ENCODE results near the gene PROZ. TPM values are rescaled to one million over a fixed set of nuclear protein-coding genes. Genes with fewer than 3 reads are reported as not detected.

The PROZ gene
- polyA plus RNA-seq, 1 of the 3 experiments (the other 2 are of a cell fraction) = not detected

DNA sequence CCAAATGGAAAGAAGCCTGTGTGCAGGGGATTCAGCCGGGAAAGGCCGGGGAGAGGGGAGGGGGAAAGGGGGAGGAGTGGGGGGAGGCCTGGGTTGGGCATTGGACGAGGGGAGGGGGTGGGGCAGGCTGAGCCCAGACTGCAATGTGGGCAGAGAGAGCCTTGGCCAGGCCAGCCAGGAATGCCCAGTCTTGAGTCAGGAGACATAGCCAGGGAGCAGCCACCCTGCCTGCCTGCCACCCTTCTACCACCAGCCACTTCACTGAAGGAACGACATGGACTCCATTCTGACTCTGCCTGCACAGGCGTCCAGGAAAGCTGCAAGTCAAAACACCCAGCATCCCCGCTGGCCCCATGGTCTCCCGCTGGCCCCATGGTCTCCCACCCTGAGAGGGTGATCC, 498 bp downstream of the PROZ start:
- Histone ChIP-seq H2AFZ (ENCODE audit: low read depth) (no peak overlapping the region), H3K4me1 (ENCODE audit: control insufficient read depth in 1 of 2, insufficient read depth in 2 of 2, low read depth in 1 of 2, low read length in 1 of 2) (peaks cover 0 to 4% of the 10 kb centered on the region in 2 experiments; a peak in 1 of 4 replicates), H3K4me3 (ENCODE audit: low read depth in 2 of 2, low read length in 1 of 2) (no peak overlapping the region), H3K9me2 (no peaks in the 10 kb centered on the region), H3K9me3 (no peaks in the 10 kb centered on the region), H3K79me2 (ENCODE audit: insufficient read depth) (no peaks in the 10 kb centered on the region), H3K36me3 (replicated peaks in 1 of 2; ENCODE audit: control insufficient read depth in 1 of 2, insufficient read depth in 2 of 2, low read length in 1 of 2) (no peaks in the 10 kb centered on the region), H3K27me3 (ENCODE audit: insufficient read depth) (no peaks in the 10 kb centered on the region), H3K4me2 (no peak overlapping the region), H4K20me1 (ENCODE audit: insufficient read depth) (no peaks in the 10 kb centered on the region), H3K9ac (no peak overlapping the region), H3F3A (replicated peaks; ENCODE audit: insufficient read depth) (peaks cover 13% of the 10 kb centered on the region), H3K27ac (ENCODE audit: low read depth in 2 of 2, low read length in 1 of 2) (no peak overlapping the region)
- CTCF ChIA-PET = no interaction called here
- TF ChIP-seq RXRA (IDR thresholded peaks at IDR 0.05; ENCODE audit: borderline replicate concordance, low read depth) = no peak
- no peak for DNase-seq
- WGBS (ENCODE audit: low lambda C conversion rate) = 79% methylated on average over 7 of the region's 7 CpGs
- POLR2A ChIA-PET = no interaction called here

DNA sequence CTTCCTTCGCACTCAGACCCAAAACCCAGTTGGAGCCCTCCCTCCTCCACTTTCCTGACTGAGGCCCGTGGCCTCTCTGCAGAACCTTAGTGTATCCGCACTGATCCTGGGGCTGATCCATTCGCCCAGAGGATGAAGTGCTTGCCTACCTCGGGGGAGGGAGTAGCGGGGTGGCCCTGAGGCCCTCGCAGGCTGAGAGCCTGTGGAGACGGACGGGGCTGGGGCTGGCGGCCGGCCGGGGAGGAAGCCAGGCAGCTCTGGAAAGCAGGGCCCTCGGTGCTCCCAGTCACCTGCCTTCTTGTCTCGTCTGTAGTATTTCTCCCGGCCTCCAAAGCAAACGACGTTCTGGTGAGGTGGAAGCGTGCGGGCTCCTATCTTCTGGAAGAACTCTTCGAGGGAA, 1.3 kb downstream of the PROZ start:
- peaks cover 9% of the 10 kb centered on the region for H3F3A ChIP-seq (replicated peaks; ENCODE audit: insufficient read depth)
- POLR2A ChIA-PET = no interaction called here
- no peaks in the 10 kb centered on the region for H4K20me1 ChIP-seq (ENCODE audit: insufficient read depth)
- CTCF ChIA-PET = no interaction called here
- no peaks in the 10 kb centered on the region for H3K79me2 ChIP-seq (ENCODE audit: insufficient read depth)
- H3K27ac ChIP-seq (ENCODE audit: low read depth in 2 of 2, low read length in 1 of 2) = no peak overlapping the region
- no peaks in the 10 kb centered on the region for H3K9me2 ChIP-seq
- H3K27me3 ChIP-seq (ENCODE audit: insufficient read depth) = no peaks in the 10 kb centered on the region
- TF ChIP-seq CHD2 (IDR thresholded peaks at IDR 0.05; ENCODE audit: low read length, partially characterized antibody) (no peak), SMC3 (IDR thresholded peaks at IDR 0.05; ENCODE audit: low read depth, low read length) (no peak), NRF1 (IDR thresholded peaks at IDR 0.05; ENCODE audit: low read depth, low read length) (no peak)
- TF ChIP-seq, protein P1, sequence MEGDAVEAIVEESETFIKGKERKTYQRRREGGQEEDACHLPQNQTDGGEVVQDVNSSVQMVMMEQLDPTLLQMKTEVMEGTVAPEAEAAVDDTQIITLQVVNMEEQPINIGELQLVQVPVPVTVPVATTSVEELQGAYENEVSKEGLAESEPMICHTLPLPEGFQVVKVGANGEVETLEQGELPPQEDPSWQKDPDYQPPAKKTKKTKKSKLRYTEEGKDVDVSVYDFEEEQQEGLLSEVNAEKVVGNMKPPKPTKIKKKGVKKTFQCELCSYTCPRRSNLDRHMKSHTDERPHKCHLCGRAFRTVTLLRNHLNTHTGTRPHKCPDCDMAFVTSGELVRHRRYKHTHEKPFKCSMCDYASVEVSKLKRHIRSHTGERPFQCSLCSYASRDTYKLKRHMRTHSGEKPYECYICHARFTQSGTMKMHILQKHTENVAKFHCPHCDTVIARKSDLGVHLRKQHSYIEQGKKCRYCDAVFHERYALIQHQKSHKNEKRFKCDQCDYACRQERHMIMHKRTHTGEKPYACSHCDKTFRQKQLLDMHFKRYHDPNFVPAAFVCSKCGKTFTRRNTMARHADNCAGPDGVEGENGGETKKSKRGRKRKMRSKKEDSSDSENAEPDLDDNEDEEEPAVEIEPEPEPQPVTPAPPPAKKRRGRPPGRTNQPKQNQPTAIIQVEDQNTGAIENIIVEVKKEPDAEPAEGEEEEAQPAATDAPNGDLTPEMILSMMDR (IDR thresholded peaks at IDR 0.05) = no peak
- no peak overlapping the region for H3K4me3 ChIP-seq (ENCODE audit: low read depth in 2 of 2, low read length in 1 of 2)
- H3K9me3 ChIP-seq = no peaks in the 10 kb centered on the region
- no peak overlapping the region for H2AFZ ChIP-seq (ENCODE audit: low read depth)
- no peak overlapping the region for H3K4me2 ChIP-seq
- 85% methylated on average over 15 of the region's 20 CpGs for WGBS (ENCODE audit: low lambda C conversion rate)
- no peaks in the 10 kb centered on the region for H3K36me3 ChIP-seq (replicated peaks in 1 of 2; ENCODE audit: control insufficient read depth in 1 of 2, insufficient read depth in 2 of 2, low read length in 1 of 2)
- DNase-seq = no peak
- peaks cover 0 to under 1% of the 10 kb centered on the region in 2 experiments; a peak in 1 of 4 replicates for H3K4me1 ChIP-seq (ENCODE audit: control insufficient read depth in 1 of 2, insufficient read depth in 2 of 2, low read depth in 1 of 2, low read length in 1 of 2)
- no peak overlapping the region for H3K9ac ChIP-seq

DNA sequence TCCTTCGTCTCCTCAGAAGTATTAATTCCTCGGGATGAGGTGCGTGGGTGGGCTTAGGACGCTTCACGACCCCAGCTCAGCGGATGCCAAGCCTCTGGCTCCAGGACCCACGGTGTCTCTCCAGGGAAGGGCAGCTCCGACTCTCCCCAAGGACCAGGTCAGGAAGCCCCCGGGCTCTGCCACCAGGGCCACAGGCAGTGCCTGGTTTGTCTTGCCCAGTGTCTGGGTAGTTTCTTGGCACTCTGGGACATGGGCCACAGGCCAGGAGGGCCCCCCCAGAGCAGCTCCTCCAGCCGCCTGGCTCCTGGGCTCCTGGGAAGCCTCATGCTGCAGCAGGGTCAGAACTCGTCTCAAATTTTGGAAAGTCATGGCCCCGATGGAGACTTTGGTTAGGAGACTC, 2.5 kb downstream of the PROZ start:
- POLR2A ChIA-PET = no interaction called here
- WGBS (ENCODE audit: low lambda C conversion rate) = 87% methylated on average over 10 of the region's 12 CpGs
- TF ChIP-seq RCOR1 (IDR thresholded peaks at IDR 0.05; ENCODE audit: low read length) (no peak), EZH2phosphoT487 (IDR thresholded peaks at IDR 0.05; ENCODE audit: borderline replicate concordance, low read depth) (no peak), SIN3A (IDR thresholded peaks at IDR 0.05; ENCODE audit: borderline replicate concordance, low read depth, low read length) (no peak), RAD21 (IDR thresholded peaks at IDR 0.05; ENCODE audit: low read length) (no peak), POLR2AphosphoS5 (IDR thresholded peaks at IDR 0.05; ENCODE audit: low read depth, low read length) (no peak), FOXJ3 (CRISPR knock-in tag; IDR thresholded peaks at IDR 0.05) (no peak), TAF1 (IDR thresholded peaks at IDR 0.05; ENCODE audit: borderline replicate concordance, low read depth, low read length) (no peak)
- TF ChIP-seq, protein P2, sequence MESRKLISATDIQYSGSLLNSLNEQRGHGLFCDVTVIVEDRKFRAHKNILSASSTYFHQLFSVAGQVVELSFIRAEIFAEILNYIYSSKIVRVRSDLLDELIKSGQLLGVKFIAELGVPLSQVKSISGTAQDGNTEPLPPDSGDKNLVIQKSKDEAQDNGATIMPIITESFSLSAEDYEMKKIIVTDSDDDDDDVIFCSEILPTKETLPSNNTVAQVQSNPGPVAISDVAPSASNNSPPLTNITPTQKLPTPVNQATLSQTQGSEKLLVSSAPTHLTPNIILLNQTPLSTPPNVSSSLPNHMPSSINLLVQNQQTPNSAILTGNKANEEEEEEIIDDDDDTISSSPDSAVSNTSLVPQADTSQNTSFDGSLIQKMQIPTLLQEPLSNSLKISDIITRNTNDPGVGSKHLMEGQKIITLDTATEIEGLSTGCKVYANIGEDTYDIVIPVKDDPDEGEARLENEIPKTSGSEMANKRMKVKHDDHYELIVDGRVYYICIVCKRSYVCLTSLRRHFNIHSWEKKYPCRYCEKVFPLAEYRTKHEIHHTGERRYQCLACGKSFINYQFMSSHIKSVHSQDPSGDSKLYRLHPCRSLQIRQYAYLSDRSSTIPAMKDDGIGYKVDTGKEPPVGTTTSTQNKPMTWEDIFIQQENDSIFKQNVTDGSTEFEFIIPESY (IDR thresholded peaks at IDR 0.05; ENCODE audit: borderline replicate concordance, low read depth) = no peak
- TF ChIP-seq, protein P3, sequence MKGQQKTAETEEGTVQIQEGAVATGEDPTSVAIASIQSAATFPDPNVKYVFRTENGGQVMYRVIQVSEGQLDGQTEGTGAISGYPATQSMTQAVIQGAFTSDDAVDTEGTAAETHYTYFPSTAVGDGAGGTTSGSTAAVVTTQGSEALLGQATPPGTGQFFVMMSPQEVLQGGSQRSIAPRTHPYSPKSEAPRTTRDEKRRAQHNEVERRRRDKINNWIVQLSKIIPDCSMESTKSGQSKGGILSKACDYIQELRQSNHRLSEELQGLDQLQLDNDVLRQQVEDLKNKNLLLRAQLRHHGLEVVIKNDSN (IDR thresholded peaks at IDR 0.05; ENCODE audit: borderline replicate concordance, low read depth) = no peak
- TF ChIP-seq, protein P4, sequence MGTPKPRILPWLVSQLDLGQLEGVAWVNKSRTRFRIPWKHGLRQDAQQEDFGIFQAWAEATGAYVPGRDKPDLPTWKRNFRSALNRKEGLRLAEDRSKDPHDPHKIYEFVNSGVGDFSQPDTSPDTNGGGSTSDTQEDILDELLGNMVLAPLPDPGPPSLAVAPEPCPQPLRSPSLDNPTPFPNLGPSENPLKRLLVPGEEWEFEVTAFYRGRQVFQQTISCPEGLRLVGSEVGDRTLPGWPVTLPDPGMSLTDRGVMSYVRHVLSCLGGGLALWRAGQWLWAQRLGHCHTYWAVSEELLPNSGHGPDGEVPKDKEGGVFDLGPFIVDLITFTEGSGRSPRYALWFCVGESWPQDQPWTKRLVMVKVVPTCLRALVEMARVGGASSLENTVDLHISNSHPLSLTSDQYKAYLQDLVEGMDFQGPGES (IDR thresholded peaks at IDR 0.05; ENCODE audit: low read depth, low read length) = no peak

More for the DNA sequence above, 2.5 kb downstream of the PROZ start:
- no peak for DNase-seq
- Histone ChIP-seq H3K4me3 (ENCODE audit: low read depth in 2 of 2, low read length in 1 of 2) (no peak overlapping the region), H3K27ac (ENCODE audit: low read depth in 2 of 2, low read length in 1 of 2) (no peak overlapping the region), H3K27me3 (ENCODE audit: insufficient read depth) (no peaks in the 10 kb centered on the region), H3K36me3 (replicated peaks in 1 of 2; ENCODE audit: control insufficient read depth in 1 of 2, insufficient read depth in 2 of 2, low read length in 1 of 2) (no peaks in the 10 kb centered on the region), H3K9me2 (no peaks in the 10 kb centered on the region), H3K79me2 (ENCODE audit: insufficient read depth) (no peaks in the 10 kb centered on the region), H3K4me1 (ENCODE audit: control insufficient read depth in 1 of 2, insufficient read depth in 2 of 2, low read depth in 1 of 2, low read length in 1 of 2) (no peaks in the 10 kb centered on the region; a peak in 1 of 4 replicates), H3K9me3 (no peaks in the 10 kb centered on the region), H3F3A (replicated peaks; ENCODE audit: insufficient read depth) (no peaks in the 10 kb centered on the region), H4K20me1 (ENCODE audit: insufficient read depth) (no peaks in the 10 kb centered on the region), H3K4me2 (no peak overlapping the region), H2AFZ (ENCODE audit: low read depth) (no peak overlapping the region), H3K9ac (no peak overlapping the region)
- CTCF ChIA-PET = no interaction called here

Data from SK-N-SH (cell line).